ENCODE results near the gene NMRK2.

The NMRK2 gene

GRCh38 chr19:3978145-3978544, 45.3 kb downstream of the NMRK2 start:
- Histone ChIP-seq H2AFZ (ENCODE audit: low read length, unreplicated experiment) (no peak overlapping the region), H3K79me2 (ENCODE audit: control insufficient read depth, insufficient read depth, low read length, unreplicated experiment) (peaks cover 58% of the 10 kb centered on the region), H3K4me3 (ENCODE audit: low read depth, low read length) (no peak overlapping the region), H3K36me3 (ENCODE audit: insufficient read depth, low read length) (peaks cover 39% of the 10 kb centered on the region; the same call in 1 of the 2 replicates), H3K27ac (ENCODE audit: low read depth, low read length) (no peak overlapping the region), H3K27me3 (ENCODE audit: insufficient read depth, low read length) (no peaks in the 10 kb centered on the region), H3K4me1 (ENCODE audit: control insufficient read depth, insufficient read depth, low read length, unreplicated experiment) (peaks cover 10% of the 10 kb centered on the region)

GRCh38 chr19:3979289-3979673, 46.4 kb downstream of the NMRK2 start:
- Histone ChIP-seq H2AFZ (ENCODE audit: low read length, unreplicated experiment) (no peak overlapping the region), H3K36me3 (ENCODE audit: insufficient read depth, low read length) (peaks cover 50% of the 10 kb centered on the region; the same call in 1 of the 2 replicates), H3K27ac (ENCODE audit: low read depth, low read length) (no peak overlapping the region), H3K4me1 (ENCODE audit: control insufficient read depth, insufficient read depth, low read length, unreplicated experiment) (peaks cover 16% of the 10 kb centered on the region), H3K27me3 (ENCODE audit: insufficient read depth, low read length) (no peaks in the 10 kb centered on the region), H3K79me2 (ENCODE audit: control insufficient read depth, insufficient read depth, low read length, unreplicated experiment) (peaks cover 69% of the 10 kb centered on the region), H3K4me3 (ENCODE audit: low read depth, low read length) (no peak overlapping the region)

GRCh38 chr19:3979674-3980352, 46.9 kb downstream of the NMRK2 start:
- peaks cover 75% of the 10 kb centered on the region for H3K79me2 ChIP-seq (ENCODE audit: control insufficient read depth, insufficient read depth, low read length, unreplicated experiment)
- H3K27ac ChIP-seq (ENCODE audit: low read depth, low read length), result no peak overlapping the region
- H2AFZ ChIP-seq (ENCODE audit: low read length, unreplicated experiment), result no peak overlapping the region
- H3K36me3 ChIP-seq (ENCODE audit: insufficient read depth, low read length), result peaks cover 55% of the 10 kb centered on the region; the same call in 1 of the 2 replicates
- peaks cover 16% of the 10 kb centered on the region for H3K4me1 ChIP-seq (ENCODE audit: control insufficient read depth, insufficient read depth, low read length, unreplicated experiment)
- no peak overlapping the region for H3K4me3 ChIP-seq (ENCODE audit: low read depth, low read length)
- no peaks in the 10 kb centered on the region for H3K27me3 ChIP-seq (ENCODE audit: insufficient read depth, low read length)

- Histone ChIP-seq H3K4me1 (ENCODE audit: control insufficient read depth, insufficient read depth, low read length, unreplicated experiment) (peaks cover 16% of the 10 kb centered on the region), H3K27me3 (ENCODE audit: insufficient read depth, low read length) (no peaks in the 10 kb centered on the region), H3K4me3 (ENCODE audit: low read depth, low read length) (no peak overlapping the region), H3K36me3 (ENCODE audit: insufficient read depth, low read length) (peaks cover 55% of the 10 kb centered on the region; the same call in 1 of the 2 replicates), H2AFZ (ENCODE audit: low read length, unreplicated experiment) (no peak overlapping the region), H3K79me2 (ENCODE audit: control insufficient read depth, insufficient read depth, low read length, unreplicated experiment) (peaks cover 79% of the 10 kb centered on the region), H3K27ac (ENCODE audit: low read depth, low read length) (no peak overlapping the region)
Observed at GRCh38 chr19:3980353-3981251, 47.7 kb downstream of the NMRK2 start.

GRCh38 chr19:3981373-3981735, 48.5 kb downstream of the NMRK2 start:
- Histone ChIP-seq H3K27ac (ENCODE audit: low read depth, low read length) (no peak overlapping the region), H3K4me3 (ENCODE audit: low read depth, low read length) (no peak overlapping the region), H3K27me3 (ENCODE audit: insufficient read depth, low read length) (no peaks in the 10 kb centered on the region), H3K36me3 (ENCODE audit: insufficient read depth, low read length) (peaks cover 55% of the 10 kb centered on the region; the same call in 1 of the 2 replicates), H2AFZ (ENCODE audit: low read length, unreplicated experiment) (no peak overlapping the region), H3K4me1 (ENCODE audit: control insufficient read depth, insufficient read depth, low read length, unreplicated experiment) (peaks cover 17% of the 10 kb centered on the region), H3K79me2 (ENCODE audit: control insufficient read depth, insufficient read depth, low read length, unreplicated experiment) (peaks cover 79% of the 10 kb centered on the region)

GRCh38 chr19:3981736-3982681, 49.1 kb downstream of the NMRK2 start:
- no peak overlapping the region for H3K4me3 ChIP-seq (ENCODE audit: low read depth, low read length)
- H2AFZ ChIP-seq (ENCODE audit: low read length, unreplicated experiment), result no peak overlapping the region
- H3K27ac ChIP-seq (ENCODE audit: low read depth, low read length), result no peak overlapping the region
- peaks cover 75% of the 10 kb centered on the region for H3K79me2 ChIP-seq (ENCODE audit: control insufficient read depth, insufficient read depth, low read length, unreplicated experiment)
- H3K27me3 ChIP-seq (ENCODE audit: insufficient read depth, low read length), result no peaks in the 10 kb centered on the region
- H3K4me1 ChIP-seq (ENCODE audit: control insufficient read depth, insufficient read depth, low read length, unreplicated experiment), result peaks cover 20% of the 10 kb centered on the region
- peaks cover 50% of the 10 kb centered on the region; the same call in 1 of the 2 replicates for H3K36me3 ChIP-seq (ENCODE audit: insufficient read depth, low read length)

- Histone ChIP-seq H2AFZ (ENCODE audit: low read length, unreplicated experiment) (no peak overlapping the region), H3K4me1 (ENCODE audit: control insufficient read depth, insufficient read depth, low read length, unreplicated experiment) (peaks cover 20% of the 10 kb centered on the region), H3K27me3 (ENCODE audit: insufficient read depth, low read length) (no peaks in the 10 kb centered on the region), H3K27ac (ENCODE audit: low read depth, low read length) (peak overlapping the region; percentile 97; the same call in 1 of the 2 replicates), H3K36me3 (ENCODE audit: insufficient read depth, low read length) (peaks cover 41% of the 10 kb centered on the region; the same call in 1 of the 2 replicates), H3K79me2 (ENCODE audit: control insufficient read depth, insufficient read depth, low read length, unreplicated experiment) (peaks cover 67% of the 10 kb centered on the region), H3K4me3 (ENCODE audit: low read depth, low read length) (peak overlapping the region; percentile 100)
Observed at GRCh38 chr19:3982701-3983541, 50.1 kb downstream of the NMRK2 start.

GRCh38 chr19:3983542-3983914, 50.7 kb downstream of the NMRK2 start:
- peaks cover 20% of the 10 kb centered on the region for H3K4me1 ChIP-seq (ENCODE audit: control insufficient read depth, insufficient read depth, low read length, unreplicated experiment)
- peaks cover 62% of the 10 kb centered on the region for H3K79me2 ChIP-seq (ENCODE audit: control insufficient read depth, insufficient read depth, low read length, unreplicated experiment)
- H3K27ac ChIP-seq (ENCODE audit: low read depth, low read length), result peak overlapping the region; percentile 97
- no peak overlapping the region for H2AFZ ChIP-seq (ENCODE audit: low read length, unreplicated experiment)
- H3K27me3 ChIP-seq (ENCODE audit: insufficient read depth, low read length), result no peaks in the 10 kb centered on the region
- peaks cover 38% of the 10 kb centered on the region; the same call in 1 of the 2 replicates for H3K36me3 ChIP-seq (ENCODE audit: insufficient read depth, low read length)
- H3K4me3 ChIP-seq (ENCODE audit: low read depth, low read length), result peak overlapping the region; percentile 100

- peaks cover 38% of the 10 kb centered on the region; the same call in 1 of the 2 replicates for H3K36me3 ChIP-seq (ENCODE audit: insufficient read depth, low read length)
- peak overlapping the region; percentile 100 for H3K4me3 ChIP-seq (ENCODE audit: low read depth, low read length)
- H3K4me1 ChIP-seq (ENCODE audit: control insufficient read depth, insufficient read depth, low read length, unreplicated experiment), result peaks cover 20% of the 10 kb centered on the region
- peaks cover 61% of the 10 kb centered on the region for H3K79me2 ChIP-seq (ENCODE audit: control insufficient read depth, insufficient read depth, low read length, unreplicated experiment)
- no peak overlapping the region for H2AFZ ChIP-seq (ENCODE audit: low read length, unreplicated experiment)
- peak overlapping the region; percentile 97 for H3K27ac ChIP-seq (ENCODE audit: low read depth, low read length)
- H3K27me3 ChIP-seq (ENCODE audit: insufficient read depth, low read length), result no peaks in the 10 kb centered on the region
Observed at GRCh38 chr19:3983936-3984583, 51.2 kb downstream of the NMRK2 start.
